KMS-11 (cell line): ENCODE data around the gene GNA12.
A peak's percentile ranks its signal among the peaks of the same experiment; 100 is the strongest.

ENCODE experiments used
- H2AFZ ChIP-seq: fragments of 200-600 bp; sonication (generic); 2 replicates; pipeline ENCODE4 v1.6.1; 2016; ENCODE audit warnings: antibody characterized with exemption, mixed run types, low read depth
- H3K27ac ChIP-seq: fragments of 200-600 bp; sonication (generic); 2 replicates; pipeline ENCODE4 v1.6.1; 2016; ENCODE audit warnings: mild to moderate bottlenecking, mixed run types
- H3K27me3 ChIP-seq: fragments of 200-600 bp; sonication (generic); 2 replicates; pipeline ENCODE4 v1.6.1; 2017; ENCODE audit warnings: mild to moderate bottlenecking, low read depth, mixed run types, moderate library complexity; ENCODE audit not compliant: insufficient read depth
- H3K36me3 ChIP-seq: fragments of 200-600 bp; sonication (generic); 2 replicates; pipeline ENCODE4 v1.6.1; 2017; ENCODE audit warnings: mild to moderate bottlenecking, mixed run types; ENCODE audit not compliant: insufficient read depth
- H3K4me1 ChIP-seq: fragments of 200-600 bp; sonication (generic); 2 replicates; pipeline ENCODE4 v1.6.1; 2016; ENCODE audit warnings: mild to moderate bottlenecking, low read depth, mixed run types; ENCODE audit not compliant: poor library complexity, severe bottlenecking
- H3K4me2 ChIP-seq: fragments of 200-600 bp; sonication (generic); 2 replicates; pipeline ENCODE4 v1.7.0; 2016; ENCODE audit warnings: mild to moderate bottlenecking, mixed run types
- H3K4me3 ChIP-seq: fragments of 200-600 bp; sonication (generic); IDR thresholded peaks from 2 replicates; pipeline ENCODE4 v1.6.1; 2017; ENCODE audit warnings: low read depth, low read length, mixed read lengths; ENCODE audit not compliant: insufficient read depth
- H3K79me2 ChIP-seq: fragments of 200-600 bp; sonication (generic); 2 replicates; pipeline ENCODE4 v1.6.1; 2016; ENCODE audit warnings: low read depth, mixed run types; ENCODE audit not compliant: insufficient read depth
- H3K9ac ChIP-seq: fragments of 200-600 bp; sonication (generic); 2 replicates; pipeline ENCODE4 v1.6.1; 2016; ENCODE audit warnings: mild to moderate bottlenecking, mixed run types
- H4K20me1 ChIP-seq: fragments of 200-600 bp; sonication (generic); 2 replicates; pipeline ENCODE4 v1.6.1; 2016; ENCODE audit warnings: mild to moderate bottlenecking, mixed run types; ENCODE audit not compliant: insufficient read depth
- TF ChIP-seq, protein P1 (sequence below): fragments of 200-600 bp; sonication (generic); conservative IDR thresholded peaks from 2 replicates; pipeline ENCODE4 v1.6.1; 2017; ENCODE audit warnings: low read depth, mild to moderate bottlenecking, antibody characterized with exemption, low read length, moderate library complexity, mixed read lengths

The GNA12 gene

DNA sequence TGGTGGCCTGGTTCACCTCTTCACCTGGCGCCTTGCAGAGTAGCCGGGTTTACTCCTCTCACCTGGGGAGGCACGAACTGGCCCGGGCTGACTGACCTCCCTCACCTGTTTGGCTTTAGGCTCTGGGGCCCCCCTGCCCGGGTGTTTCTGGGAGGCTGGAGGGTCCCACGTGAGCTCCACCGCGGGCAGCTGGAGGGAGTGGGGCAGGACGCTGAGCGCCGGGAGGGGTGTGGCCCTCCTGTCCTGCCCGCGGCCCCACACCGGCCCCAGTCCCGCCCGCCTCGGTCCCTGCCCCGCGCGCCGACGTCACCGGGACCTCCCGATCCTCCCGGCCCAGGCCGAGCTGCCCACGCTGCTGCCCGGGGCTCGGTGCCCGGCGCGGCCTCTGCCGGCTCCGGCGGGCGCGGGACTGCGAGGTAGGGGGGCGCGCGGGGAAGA lies 156.2 kb downstream of the GNA12 start, which contains the start of gene AMZ1:
AMZ1 (plus strand) TSS at position 322 of the 438 bp plus-strand sequence. CDS start 12,250 bp downstream, outside the sequence.
- peaks cover 31% of the 10 kb centered on the region; the same call in 1 of the 2 replicates for H3K27me3 ChIP-seq
- H3K9ac ChIP-seq, result peak within 1 kb of the TSS; percentile 11; the same call in 1 of the 2 replicates
- TF ChIP-seq, protein P1, sequence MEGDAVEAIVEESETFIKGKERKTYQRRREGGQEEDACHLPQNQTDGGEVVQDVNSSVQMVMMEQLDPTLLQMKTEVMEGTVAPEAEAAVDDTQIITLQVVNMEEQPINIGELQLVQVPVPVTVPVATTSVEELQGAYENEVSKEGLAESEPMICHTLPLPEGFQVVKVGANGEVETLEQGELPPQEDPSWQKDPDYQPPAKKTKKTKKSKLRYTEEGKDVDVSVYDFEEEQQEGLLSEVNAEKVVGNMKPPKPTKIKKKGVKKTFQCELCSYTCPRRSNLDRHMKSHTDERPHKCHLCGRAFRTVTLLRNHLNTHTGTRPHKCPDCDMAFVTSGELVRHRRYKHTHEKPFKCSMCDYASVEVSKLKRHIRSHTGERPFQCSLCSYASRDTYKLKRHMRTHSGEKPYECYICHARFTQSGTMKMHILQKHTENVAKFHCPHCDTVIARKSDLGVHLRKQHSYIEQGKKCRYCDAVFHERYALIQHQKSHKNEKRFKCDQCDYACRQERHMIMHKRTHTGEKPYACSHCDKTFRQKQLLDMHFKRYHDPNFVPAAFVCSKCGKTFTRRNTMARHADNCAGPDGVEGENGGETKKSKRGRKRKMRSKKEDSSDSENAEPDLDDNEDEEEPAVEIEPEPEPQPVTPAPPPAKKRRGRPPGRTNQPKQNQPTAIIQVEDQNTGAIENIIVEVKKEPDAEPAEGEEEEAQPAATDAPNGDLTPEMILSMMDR, result no peak
- peak within 1 kb of the TSS; percentile 69 for H3K4me2 ChIP-seq
- H3K4me1 ChIP-seq, result peaks cover 29% of the 10 kb centered on the region
- no peaks in the 10 kb centered on the region for H3K36me3 ChIP-seq
- no peak within 1 kb of the TSS for H3K27ac ChIP-seq
- no peaks in the 10 kb centered on the region for H4K20me1 ChIP-seq
- H3K79me2 ChIP-seq, result no peaks in the 10 kb centered on the region
- peak within 1 kb of the TSS; percentile 57 for H2AFZ ChIP-seq
- no peak within 1 kb of the TSS for H3K4me3 ChIP-seq

DNA sequence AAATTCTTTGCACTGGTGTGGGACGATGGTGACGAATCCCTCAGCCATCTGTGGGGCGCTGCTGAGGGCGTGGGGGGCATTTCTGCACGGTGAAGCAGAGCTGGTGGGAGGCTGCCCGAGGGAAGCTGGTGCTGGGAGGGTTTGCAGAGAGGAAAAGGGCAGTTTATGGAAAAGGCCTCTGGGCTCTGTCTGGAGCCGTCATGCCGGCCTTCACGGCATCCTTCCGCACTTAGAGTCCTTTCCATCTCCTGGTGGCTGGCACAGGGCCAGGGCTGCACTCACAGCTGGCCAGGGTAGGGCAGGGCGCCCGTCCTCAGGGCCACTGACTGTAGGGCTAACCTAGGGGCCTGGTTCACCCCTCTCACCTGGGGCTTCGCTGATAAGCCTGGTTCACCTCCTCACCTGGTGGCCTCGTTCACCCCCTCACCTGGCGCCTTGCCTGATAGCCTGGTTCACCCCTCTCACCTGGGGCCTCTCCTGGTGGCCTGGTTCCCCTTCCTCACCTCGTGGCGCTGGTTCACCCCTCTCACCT lies 156.7 kb downstream of the GNA12 start:
- peaks cover 34% of the 10 kb centered on the region; the same call in 1 of the 2 replicates for H3K27me3 ChIP-seq
- H3K4me3 ChIP-seq, result no peak overlapping the region
- no peaks in the 10 kb centered on the region for H4K20me1 ChIP-seq
- no peaks in the 10 kb centered on the region for H3K36me3 ChIP-seq
- H3K9ac ChIP-seq, result no peak overlapping the region
- H3K79me2 ChIP-seq, result no peaks in the 10 kb centered on the region
- H3K4me2 ChIP-seq, result no peak overlapping the region
- H3K4me1 ChIP-seq, result peaks cover 29% of the 10 kb centered on the region
- H3K27ac ChIP-seq, result no peak overlapping the region
- no peak overlapping the region for H2AFZ ChIP-seq
- TF ChIP-seq, protein P1, result no peak

DNA sequence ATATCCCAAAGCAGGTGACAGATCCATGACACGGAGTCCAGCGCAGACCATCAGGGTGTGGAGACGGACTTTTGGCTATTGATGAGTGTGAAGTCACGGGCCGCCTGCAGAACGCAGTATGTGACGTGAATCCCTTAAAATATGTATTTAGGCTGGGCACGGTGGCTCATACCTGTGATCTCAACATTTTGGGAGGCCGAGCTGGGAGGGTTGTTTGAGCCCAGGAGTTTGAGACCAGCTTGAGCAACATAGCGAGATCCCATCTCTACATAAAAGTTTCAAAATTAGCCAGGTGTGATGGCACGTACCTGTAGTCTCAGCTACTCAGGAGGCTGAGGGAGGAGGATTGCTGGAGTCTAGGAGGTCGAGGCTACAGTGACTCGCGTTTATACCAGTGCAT lies 158.0 kb downstream of the GNA12 start:
- Histone ChIP-seq H4K20me1 (no peaks in the 10 kb centered on the region), H3K4me2 (no peak overlapping the region), H2AFZ (no peak overlapping the region), H3K27ac (no peak overlapping the region), H3K79me2 (no peaks in the 10 kb centered on the region), H3K4me1 (peaks cover 27% of the 10 kb centered on the region), H3K36me3 (no peaks in the 10 kb centered on the region), H3K27me3 (peaks cover 45% of the 10 kb centered on the region; the same call in 1 of the 2 replicates), H3K9ac (no peak overlapping the region), H3K4me3 (no peak overlapping the region)
- TF ChIP-seq, protein P1, result no peak

DNA sequence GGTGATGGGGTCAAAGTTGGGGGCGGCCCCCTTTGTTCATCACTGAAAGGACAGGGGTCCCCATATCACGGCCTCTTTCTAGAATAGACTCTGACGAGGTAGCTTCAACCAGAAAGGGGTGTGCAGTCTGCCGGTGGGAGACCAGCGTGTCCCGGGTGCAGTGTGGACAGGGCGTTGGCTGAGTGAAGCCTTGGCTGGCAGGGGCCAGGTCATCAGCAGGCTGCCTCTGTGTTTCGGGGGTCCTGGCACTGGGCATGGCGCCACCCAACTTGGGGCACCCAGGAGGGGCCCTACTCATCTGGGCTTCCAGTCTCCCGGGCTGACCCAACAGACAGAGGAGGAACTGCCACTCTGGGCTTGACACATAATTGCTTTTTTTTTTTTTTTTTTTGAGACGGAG lies 159.6 kb downstream of the GNA12 start:
- H2AFZ ChIP-seq, result no peak overlapping the region
- peaks cover 19% of the 10 kb centered on the region for H3K4me1 ChIP-seq
- no peak overlapping the region for H3K9ac ChIP-seq
- H3K4me2 ChIP-seq, result no peak overlapping the region
- H3K4me3 ChIP-seq, result no peak overlapping the region
- no peak overlapping the region for H3K27ac ChIP-seq
- TF ChIP-seq, protein P1, result no peak
- no peaks in the 10 kb centered on the region for H4K20me1 ChIP-seq
- H3K36me3 ChIP-seq, result no peaks in the 10 kb centered on the region
- H3K27me3 ChIP-seq, result peaks cover 42% of the 10 kb centered on the region; the same call in 1 of the 2 replicates
- no peaks in the 10 kb centered on the region for H3K79me2 ChIP-seq
